ENCODE results near the gene PRSS3. TPM values are rescaled to one million over a fixed set of nuclear protein-coding genes. Genes with fewer than 3 reads are reported as not detected.
"Not testable (repeated sequence)": the region's sequence is repeated elsewhere in the genome, so short reads cannot be mapped to it uniquely, and the experiment has no call there.

PRSS3 gene
- total and polyA plus RNA-seq, 3 experiments from 2014 or later: 0.72 to 0.84 TPM; not detected in 1

DNA sequence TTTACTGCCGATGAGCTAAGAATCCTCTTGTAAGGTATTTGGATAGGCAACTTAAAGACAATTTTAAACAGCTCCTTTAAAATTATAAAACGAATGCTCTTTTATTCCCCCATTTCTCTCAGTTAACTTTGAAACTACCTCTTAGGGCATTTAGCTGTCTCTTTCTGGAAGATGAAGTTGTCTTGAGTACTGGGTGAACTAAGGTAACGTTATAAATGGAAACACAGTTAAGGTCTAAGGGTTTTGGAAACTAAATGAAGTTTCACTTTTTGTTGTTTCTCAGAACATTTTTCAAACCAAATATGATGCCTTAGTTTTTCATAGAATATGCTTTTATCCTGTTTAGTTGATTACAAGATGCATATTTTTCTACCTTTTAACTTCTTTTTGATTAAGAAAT, 28.4 kb downstream of the PRSS3 start:
- Mint-ChIP-seq H3K36me3 (peaks cover 0 to 4% (median 2%) of the 10 kb centered on the region in 3 donors), H3K9me3 (no peaks in the 10 kb centered on the region), H3K4me3 (no peak overlapping the region), H3K27me3 (no peaks in the 10 kb centered on the region), H3K27ac (no peak overlapping the region), H3K4me1 (peaks cover 20 to 34% (median 26%) of the 10 kb centered on the region in 3 donors)
- ChIA-PET POLR2A (no interaction called here), CTCF (interaction anchor here (1.9 kb wide), 1 partner anchor 10 kb away, joined by 4 read pairs; no protein-coding TSS in a partner anchor)
- Histone ChIP-seq H3K27me3 (ENCODE audit: insufficient read depth, low read length, poor library complexity, severe bottlenecking) (no peaks in the 10 kb centered on the region), H3K27ac (ENCODE audit: low read depth, low read length) (no peak overlapping the region), H3K4me1 (ENCODE audit: insufficient read depth, low read length) (peaks cover 22% of the 10 kb centered on the region), H3K9me3 (ENCODE audit: low read length) (no peaks in the 10 kb centered on the region), H3K4me3 (ENCODE audit: low read length) (no peak overlapping the region), H3K36me3 (ENCODE audit: insufficient read depth, low read length) (no peaks in the 10 kb centered on the region)
- DNase-seq: no peak

DNA sequence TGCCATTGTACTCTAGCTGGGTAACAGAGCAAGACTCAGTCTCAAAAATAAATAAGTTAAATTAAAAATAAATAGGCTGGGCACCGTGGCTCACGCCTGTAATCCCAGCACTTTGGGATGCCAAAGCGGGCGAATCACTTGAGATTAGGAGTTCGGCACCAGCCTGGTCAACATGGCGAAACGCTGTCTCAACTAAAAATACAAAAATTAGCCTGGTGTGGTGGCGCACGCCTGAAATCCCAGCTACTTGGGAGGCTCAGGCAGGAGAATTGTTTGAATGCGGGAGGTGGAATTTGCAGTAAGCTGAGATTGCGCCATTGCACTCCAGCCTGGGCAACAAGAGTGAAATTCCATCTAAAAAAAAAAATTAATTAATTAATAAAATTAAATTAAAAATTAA, 31.9 kb downstream of the PRSS3 start:
- H3K27ac ChIP-seq (ENCODE audit: low read depth, low read length); H3K27me3 Mint-ChIP-seq; H3K4me3 Mint-ChIP-seq; POLR2A ChIA-PET; H3K9me3 ChIP-seq (ENCODE audit: low read length); H3K36me3 ChIP-seq (ENCODE audit: insufficient read depth, low read length); H3K9me3 Mint-ChIP-seq; DNase-seq; H3K4me1 ChIP-seq (ENCODE audit: insufficient read depth, low read length); H3K36me3 Mint-ChIP-seq; H3K27me3 ChIP-seq (ENCODE audit: insufficient read depth, low read length, poor library complexity, severe bottlenecking); H3K4me3 ChIP-seq (ENCODE audit: low read length); H3K27ac Mint-ChIP-seq: not testable (repeated sequence)
- H3K4me1 Mint-ChIP-seq: peaks cover 5 to 23% (median 9%) of the 10 kb centered on the region in 3 donors
- CTCF ChIA-PET: interaction anchor here (1.9 kb wide), 1 partner anchor 14 kb away, joined by 4 read pairs; no protein-coding TSS in a partner anchor

DNA sequence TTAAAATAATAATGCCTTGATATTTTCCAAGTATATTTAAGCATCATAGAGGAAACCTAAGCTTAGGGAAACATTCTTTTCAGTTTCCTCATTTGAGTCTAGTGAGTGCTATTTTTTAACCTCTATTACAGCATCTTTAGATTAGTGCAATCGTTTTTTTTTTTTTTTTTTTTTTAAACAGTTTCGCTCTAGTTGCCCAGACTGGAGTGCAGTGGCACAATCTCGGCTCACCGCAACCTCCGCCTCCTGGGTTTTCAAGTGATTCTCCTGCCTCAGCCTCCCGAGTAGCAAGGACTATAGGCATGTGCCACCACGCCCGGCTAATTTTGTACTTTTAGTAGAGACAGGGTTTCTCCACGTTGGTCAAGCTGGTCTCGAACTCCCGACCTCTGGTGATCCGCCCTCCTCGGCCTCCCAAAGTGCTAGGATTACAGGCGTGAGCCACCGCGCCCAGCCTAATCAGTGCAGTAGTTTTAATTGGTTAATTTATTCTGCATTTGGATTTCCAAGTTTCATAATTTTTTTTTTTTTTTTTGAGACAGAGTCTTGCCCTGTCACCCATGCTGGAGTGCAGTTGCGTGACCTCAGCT, 34.4 kb downstream of the PRSS3 start:
- POLR2A ChIA-PET; H3K4me1 ChIP-seq (ENCODE audit: insufficient read depth, low read length); H3K36me3 Mint-ChIP-seq; H3K36me3 ChIP-seq (ENCODE audit: insufficient read depth, low read length); H3K9me3 Mint-ChIP-seq; H3K27me3 ChIP-seq (ENCODE audit: insufficient read depth, low read length, poor library complexity, severe bottlenecking); H3K27ac ChIP-seq (ENCODE audit: low read depth, low read length); H3K4me3 Mint-ChIP-seq; H3K27ac Mint-ChIP-seq; H3K9me3 ChIP-seq (ENCODE audit: low read length); H3K27me3 Mint-ChIP-seq; H3K4me3 ChIP-seq (ENCODE audit: low read length); DNase-seq: not testable (repeated sequence)
- CTCF ChIA-PET: interaction anchor here (1.0 kb wide), 1 partner anchor 22 kb away, joined by 3 read pairs; no protein-coding TSS in a partner anchor
- H3K4me1 Mint-ChIP-seq: peaks cover 13 to 30% (median 16%) of the 10 kb centered on the region in 3 donors

DNA sequence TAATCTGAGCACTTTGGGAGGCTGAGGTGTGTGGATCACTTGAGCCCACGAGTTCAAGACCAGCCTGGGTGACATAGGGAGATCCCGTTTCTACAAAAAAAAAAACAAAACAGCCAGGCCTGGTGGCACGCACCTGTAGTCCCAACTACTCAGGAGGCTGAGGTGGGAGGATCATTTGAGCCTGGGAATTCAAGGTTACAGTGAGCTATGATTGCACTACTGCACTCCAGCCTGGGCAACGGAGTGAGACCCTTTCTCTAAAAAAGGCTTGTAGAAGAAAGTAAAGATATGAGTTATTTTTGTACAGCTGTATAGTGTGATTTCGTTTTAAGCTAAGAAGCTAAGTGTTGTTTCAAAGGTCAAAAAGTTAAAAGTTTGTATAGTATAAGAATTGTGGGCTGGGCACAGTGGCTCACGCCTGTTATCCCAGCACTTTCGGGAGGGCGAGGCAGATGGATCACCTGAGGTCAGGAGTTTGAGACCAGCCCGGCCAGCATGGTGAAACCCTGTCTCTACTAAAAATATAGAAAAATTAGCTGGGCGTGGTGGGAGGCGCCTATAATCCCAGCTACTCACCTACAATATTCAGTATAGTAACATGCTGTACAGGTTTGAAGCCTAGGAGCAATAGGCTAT, 40.4 kb downstream of the PRSS3 start:
- no peaks in the 10 kb centered on the region for H3K9me3 ChIP-seq (ENCODE audit: low read length)
- Mint-ChIP-seq H3K4me1 (peaks cover 29 to 67% (median 58%) of the 10 kb centered on the region in 3 donors), H3K36me3 (peaks cover 0 to 4% (median 0%) of the 10 kb centered on the region in 3 donors), H3K27me3 (no peaks in the 10 kb centered on the region), H3K27ac (peak overlapping the region in 2 of 8 donors; percentile 0 to 13), H3K9me3 (no peaks in the 10 kb centered on the region), H3K4me3 (no peak overlapping the region)
- H3K27ac ChIP-seq (ENCODE audit: low read depth, low read length): no peak overlapping the region
- H3K4me3 ChIP-seq (ENCODE audit: low read length): no peak overlapping the region
- POLR2A ChIA-PET: no interaction called here
- CTCF ChIA-PET: no interaction called here
- no peaks in the 10 kb centered on the region for H3K27me3 ChIP-seq (ENCODE audit: insufficient read depth, low read length, poor library complexity, severe bottlenecking)
- no peaks in the 10 kb centered on the region for H3K36me3 ChIP-seq (ENCODE audit: insufficient read depth, low read length)
- H3K4me1 ChIP-seq (ENCODE audit: insufficient read depth, low read length): peaks cover 11% of the 10 kb centered on the region
- DNase-seq: no peak

DNA sequence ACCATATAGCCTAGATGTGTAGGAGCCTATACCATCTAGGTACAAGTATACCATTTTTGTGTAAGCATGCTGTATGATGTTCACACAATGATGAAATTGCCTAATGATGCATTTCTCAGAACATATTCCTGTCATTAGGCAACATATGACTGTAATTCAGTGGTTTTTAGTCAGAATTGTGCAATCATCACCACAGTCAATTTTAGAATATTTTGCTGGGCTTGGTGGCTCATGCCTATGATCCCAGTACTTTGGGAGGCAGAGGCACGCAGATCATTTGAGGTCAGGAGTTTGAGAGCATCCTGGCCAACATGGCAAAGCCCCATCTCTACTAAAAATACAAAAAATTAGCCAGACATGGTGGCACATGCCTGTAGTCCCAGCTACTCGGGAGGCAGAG, 40.9 kb downstream of the PRSS3 start:
- peaks cover 11% of the 10 kb centered on the region for H3K4me1 ChIP-seq (ENCODE audit: insufficient read depth, low read length)
- Mint-ChIP-seq H3K4me1 (peaks cover 31 to 65% (median 60%) of the 10 kb centered on the region in 3 donors), H3K4me3 (peak overlapping the region in 1 of 7 donors; percentile 48), H3K27ac (peak overlapping the region in 2 of 8 donors; percentile 29 to 78)
- H3K27me3 ChIP-seq (ENCODE audit: insufficient read depth, low read length, poor library complexity, severe bottlenecking); POLR2A ChIA-PET; H3K27me3 Mint-ChIP-seq; H3K9me3 ChIP-seq (ENCODE audit: low read length); H3K27ac ChIP-seq (ENCODE audit: low read depth, low read length); DNase-seq; H3K4me3 ChIP-seq (ENCODE audit: low read length); H3K36me3 Mint-ChIP-seq; CTCF ChIA-PET; H3K36me3 ChIP-seq (ENCODE audit: insufficient read depth, low read length); H3K9me3 Mint-ChIP-seq: not testable (repeated sequence)

DNA sequence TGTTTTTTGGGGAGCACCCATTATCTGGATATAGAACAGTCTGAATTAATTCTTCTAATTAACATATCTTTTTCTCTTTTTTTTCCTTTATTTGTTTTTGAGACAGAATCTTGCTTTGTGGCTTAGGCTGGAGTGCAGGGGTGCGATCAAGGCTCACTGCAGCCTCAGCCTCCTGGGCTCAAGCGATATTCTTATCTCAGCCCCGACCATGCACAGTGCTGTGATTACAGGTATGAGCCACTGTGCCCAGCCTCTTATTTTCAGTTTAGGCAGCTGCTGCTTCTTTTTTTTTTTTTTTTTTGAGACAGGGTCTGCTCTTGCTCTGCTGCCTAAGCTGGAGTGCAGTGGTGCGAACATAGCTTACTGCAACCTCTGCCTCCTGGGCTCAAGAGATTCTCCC, 41.8 kb downstream of the PRSS3 start:
- H3K27me3 Mint-ChIP-seq: no peaks in the 10 kb centered on the region
- H3K27ac ChIP-seq (ENCODE audit: low read depth, low read length): no peak overlapping the region
- ChIA-PET POLR2A (no interaction called here), CTCF (interaction anchor here (0.6 kb wide), 1 partner anchor 237 kb away, joined by 3 read pairs; no protein-coding TSS in a partner anchor)
- peak overlapping the region in 1 of 8 donors; percentile 29 for H3K27ac Mint-ChIP-seq
- H3K4me1 Mint-ChIP-seq: peaks cover 37 to 71% (median 69%) of the 10 kb centered on the region in 3 donors
- H3K36me3 ChIP-seq (ENCODE audit: insufficient read depth, low read length): no peaks in the 10 kb centered on the region
- H3K9me3 ChIP-seq (ENCODE audit: low read length): no peaks in the 10 kb centered on the region
- no peak for DNase-seq
- H3K27me3 ChIP-seq (ENCODE audit: insufficient read depth, low read length, poor library complexity, severe bottlenecking): no peaks in the 10 kb centered on the region
- peaks cover 11% of the 10 kb centered on the region for H3K4me1 ChIP-seq (ENCODE audit: insufficient read depth, low read length)
- H3K4me3 ChIP-seq (ENCODE audit: low read length): no peak overlapping the region
- no peaks in the 10 kb centered on the region for H3K9me3 Mint-ChIP-seq
- peaks cover 0 to 6% (median 1%) of the 10 kb centered on the region in 3 donors for H3K36me3 Mint-ChIP-seq
- no peak overlapping the region for H3K4me3 Mint-ChIP-seq

DNA sequence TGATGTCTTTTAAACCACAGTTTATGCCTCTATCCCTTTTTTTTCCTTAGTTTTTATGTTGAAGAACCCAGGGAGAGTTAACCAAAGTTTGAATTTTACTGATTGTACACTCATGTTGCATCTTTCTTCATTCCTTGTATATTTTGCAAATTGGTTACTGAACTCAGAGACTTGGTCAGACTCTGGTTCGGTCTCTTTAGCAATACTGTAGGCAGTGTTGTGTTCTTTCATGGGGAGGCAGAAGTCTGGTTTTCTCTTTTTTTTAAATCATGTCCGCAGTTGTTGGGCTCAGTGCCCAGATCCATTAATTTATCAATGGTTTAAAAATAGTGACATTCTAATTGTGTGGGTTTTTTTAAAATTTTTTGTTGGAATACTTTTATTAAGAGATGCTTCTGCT, 45.0 kb downstream of the PRSS3 start:
- H3K27me3 Mint-ChIP-seq: no peaks in the 10 kb centered on the region
- no peak overlapping the region for H3K4me3 Mint-ChIP-seq
- peaks cover 38 to 76% (median 65%) of the 10 kb centered on the region in 3 donors for H3K4me1 Mint-ChIP-seq
- Histone ChIP-seq H3K4me3 (ENCODE audit: low read length) (no peak overlapping the region), H3K4me1 (ENCODE audit: insufficient read depth, low read length) (peaks cover 11% of the 10 kb centered on the region), H3K27me3 (ENCODE audit: insufficient read depth, low read length, poor library complexity, severe bottlenecking) (no peaks in the 10 kb centered on the region), H3K36me3 (ENCODE audit: insufficient read depth, low read length) (no peaks in the 10 kb centered on the region), H3K27ac (ENCODE audit: low read depth, low read length) (no peak overlapping the region), H3K9me3 (ENCODE audit: low read length) (no peaks in the 10 kb centered on the region)
- POLR2A ChIA-PET: no interaction called here
- CTCF ChIA-PET: interaction anchor here (2.0 kb wide), 1 partner anchor 26 kb away, joined by 7 read pairs; no protein-coding TSS in a partner anchor
- H3K36me3 Mint-ChIP-seq: peaks cover 0 to 4% (median 1%) of the 10 kb centered on the region in 3 donors
- no peak for DNase-seq
- peak overlapping the region in 5 of 8 donors; percentile 6 to 95 (median 72) for H3K27ac Mint-ChIP-seq
- H3K9me3 Mint-ChIP-seq: no peaks in the 10 kb centered on the region

DNA sequence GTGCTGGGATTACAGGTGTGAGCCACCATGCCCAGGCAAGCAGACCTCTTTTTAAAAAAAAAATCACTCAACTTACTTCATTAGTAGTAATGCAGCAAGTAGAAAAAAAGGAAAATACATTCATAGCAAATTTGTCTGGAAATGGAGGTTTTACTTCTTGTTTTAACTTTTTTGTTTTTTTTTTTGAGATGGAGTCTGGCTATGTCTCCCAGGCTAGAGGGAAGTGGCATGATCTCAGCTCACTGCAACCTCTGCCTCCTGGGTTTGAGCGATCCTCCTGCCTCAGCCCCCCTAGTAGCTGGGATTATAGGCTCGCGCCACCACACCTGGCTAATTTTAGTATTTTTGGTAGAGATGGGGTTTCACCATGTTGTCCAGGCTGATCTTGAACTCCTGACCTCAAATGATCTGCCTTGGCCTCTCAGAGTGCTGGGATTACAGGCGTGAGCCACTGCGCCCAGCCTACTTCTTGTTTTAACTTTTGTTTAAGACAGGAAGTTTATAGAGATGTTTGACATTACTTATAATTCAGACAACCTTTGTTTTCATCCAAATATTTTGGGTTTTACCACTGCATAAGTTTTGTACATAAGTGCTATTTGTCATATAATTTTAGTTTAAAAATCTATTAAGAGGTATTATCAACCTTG, 48.1 kb downstream of the PRSS3 start:
- ChIA-PET CTCF (interaction anchor here (1.0 to 1.1 kb wide), 2 partner anchors 9 to 30 kb away, joined by 3 to 4 read pairs; no protein-coding TSS in a partner anchor), POLR2A (no interaction called here)
- Mint-ChIP-seq H3K36me3 (peaks cover 0 to 3% (median 2%) of the 10 kb centered on the region in 3 donors), H3K4me1 (peaks cover 42 to 71% (median 62%) of the 10 kb centered on the region in 3 donors), H3K27me3 (no peaks in the 10 kb centered on the region), H3K9me3 (no peaks in the 10 kb centered on the region), H3K4me3 (peak overlapping the region in 1 of 7 donors; percentile 4), H3K27ac (peak overlapping the region in 6 of 8 donors; percentile 12 to 47 (median 26))
- Histone ChIP-seq H3K27ac (ENCODE audit: low read depth, low read length) (no peak overlapping the region), H3K36me3 (ENCODE audit: insufficient read depth, low read length) (no peaks in the 10 kb centered on the region), H3K27me3 (ENCODE audit: insufficient read depth, low read length, poor library complexity, severe bottlenecking) (no peaks in the 10 kb centered on the region), H3K9me3 (ENCODE audit: low read length) (no peaks in the 10 kb centered on the region), H3K4me1 (ENCODE audit: insufficient read depth, low read length) (peaks cover 22% of the 10 kb centered on the region), H3K4me3 (ENCODE audit: low read length) (no peak overlapping the region)
- DNase-seq: no peak

All from CD8-positive, alpha-beta memory T cell (primary cell).